A172 (cell line): Measurements from ENCODE around the gene CYP39A1. TPM values are rescaled to one million over a fixed set of nuclear protein-coding genes. Genes with fewer than 3 reads are reported as not detected.

Experiments
- DNase-seq: peaks from one replicate; pipeline ENCODE4 v3.0.0-alpha.2; 2015; ENCODE audit warnings: low spot score
- total RNA-seq: library from RNA; depleted of rRNA; stranded (reverse); fragments of >200 nt; shearing (Covaris generic); gene quantifications from 2 replicates; pipeline ENCODE4 v1.2.3, GENCODE V29; 2014; rRNA removed

CYP39A1 gene
- total RNA-seq, 1 experiment from 2014 or later: not detected

- DNase-seq: no peak
Observed at GRCh38 chr6:46517202-46517601, 135.4 kb downstream of the CYP39A1 start.

- DNase-seq: no peak
Observed at GRCh38 chr6:46513533-46513932, 139.1 kb downstream of the CYP39A1 start.

- no peak for DNase-seq
Observed at GRCh38 chr6:46511320-46511719, 141.3 kb downstream of the CYP39A1 start.

GRCh38 chr6:46510651-46511050 is 142.0 kb downstream of the CYP39A1 start:
- no peak for DNase-seq

GRCh38 chr6:46509981-46510510 is 142.6 kb downstream of the CYP39A1 start:
- DNase-seq: no peak

- no peak for DNase-seq
Observed at GRCh38 chr6:46509063-46509462, 143.6 kb downstream of the CYP39A1 start.

- DNase-seq: no peak
Observed at GRCh38 chr6:46507426-46507825, 145.2 kb downstream of the CYP39A1 start.

GRCh38 chr6:46505693-46506512 is 146.7 kb downstream of the CYP39A1 start:
- no peak for DNase-seq

- DNase-seq: no peak
Observed at GRCh38 chr6:46504242-46504641, 148.4 kb downstream of the CYP39A1 start.

GRCh38 chr6:46502486-46503119 is 150.0 kb downstream of the CYP39A1 start:
- DNase-seq: no peak

GRCh38 chr6:46501136-46502089 is 151.2 kb downstream of the CYP39A1 start:
- no peak for DNase-seq

GRCh38 chr6:46500382-46500781 is 152.2 kb downstream of the CYP39A1 start:
- no peak for DNase-seq

Other genes with a start within 250 kb of the CYP39A1 start
- gene RCAN2, start 161.4 kb downstream of the CYP39A1 start, total RNA-seq: 0.22 TPM in 1 of 2 replicates, not detected in the other
- 0.02 and 2.9 TPM in 2 replicates for gene SLC25A27, start 157 bp upstream of the CYP39A1 start, total RNA-seq
- gene TDRD6, start 35.1 kb upstream of the CYP39A1 start, total RNA-seq: not detected in 2 replicates
- not detected in 2 replicates for gene PLA2G7, start 82.6 kb upstream of the CYP39A1 start, total RNA-seq
- gene ANKRD66, start 94.1 kb upstream of the CYP39A1 start, total RNA-seq: not detected in 2 replicates
- not detected in 2 replicates for gene MEP1A, start 140.6 kb upstream of the CYP39A1 start, total RNA-seq